GM12892 (cell line): ENCODE data around the gene ATP11A.

Experiments used
- DNase-seq: peaks from one replicate; pipeline ENCODE4 v3.0.0; 2011; ENCODE audit not compliant: insufficient read length
- FAIRE-seq: peaks from 2 replicates; lab custom pipeline; 2011; peaks lifted over from hg19 to GRCh38; lab: Jason Lieb, UNC
- POLR2A ChIP-seq: IDR thresholded peaks from 2 replicates; pipeline ENCODE4 v1.6.1; 2011; ENCODE audit warnings: low read depth, low read length, control low read depth
- POLR2AphosphoS5 ChIP-seq: IDR thresholded peaks from 2 replicates; pipeline ENCODE4 v1.6.1; 2011; ENCODE audit warnings: low read depth, low read length, control low read depth
- TAF1 ChIP-seq: IDR thresholded peaks from 2 replicates; pipeline ENCODE4 v1.6.1; 2011; ENCODE audit warnings: low read depth, mild to moderate bottlenecking, control low read depth, low read length, borderline replicate concordance

Gene ATP11A

GRCh38 chr13:112746044-112746443 lies 56.2 kb downstream of the ATP11A start:
- no peak for FAIRE-seq
- DNase-seq: no peak

GRCh38 chr13:112747256-112747655 lies 57.4 kb downstream of the ATP11A start:
- DNase-seq (no peak), FAIRE-seq (no peak)
- no peak for TF ChIP-seq POLR2AphosphoS5
- no peak for TF ChIP-seq TAF1
- TF ChIP-seq POLR2A: no peak

More at GRCh38 chr13:112746044-112746443, 56.2 kb downstream of the ATP11A start:
- TF ChIP-seq POLR2AphosphoS5 (no peak), POLR2A (no peak), TAF1 (no peak)

- FAIRE-seq: no peak
Measured at GRCh38 chr13:112748947-112749735, 59.3 kb downstream of the ATP11A start.

GRCh38 chr13:112750570-112750969 lies 60.7 kb downstream of the ATP11A start:
- DNase-seq (no peak), FAIRE-seq (no peak)
- TF ChIP-seq POLR2A: no peak
- no peak for TF ChIP-seq POLR2AphosphoS5
- TF ChIP-seq TAF1: no peak

More at GRCh38 chr13:112748947-112749735, 59.3 kb downstream of the ATP11A start:
- DNase-seq: no peak
- TF ChIP-seq TAF1: no peak

- no peak for FAIRE-seq
- TF ChIP-seq POLR2A: no peak
- no peak for TF ChIP-seq TAF1
- TF ChIP-seq POLR2AphosphoS5: no peak
- DNase-seq: no peak
Measured at GRCh38 chr13:112751617-112752016, 61.8 kb downstream of the ATP11A start.

GRCh38 chr13:112752211-112752610 lies 62.4 kb downstream of the ATP11A start:
- no peak for FAIRE-seq
- TF ChIP-seq TAF1 (no peak), POLR2AphosphoS5 (no peak)
- DNase-seq: no peak

GRCh38 chr13:112752711-112753541 lies 63.1 kb downstream of the ATP11A start:
- no peak for DNase-seq
- FAIRE-seq: no peak
- TF ChIP-seq TAF1 (no peak), POLR2A (no peak), POLR2AphosphoS5 (no peak)

GRCh38 chr13:112753833-112754232 lies 64.0 kb downstream of the ATP11A start:
- FAIRE-seq (no peak), DNase-seq (no peak)
- TF ChIP-seq POLR2AphosphoS5: no peak
- no peak for TF ChIP-seq TAF1
- TF ChIP-seq POLR2A: no peak

- DNase-seq (no peak), FAIRE-seq (no peak)
- TF ChIP-seq TAF1 (no peak), POLR2A (no peak), POLR2AphosphoS5 (no peak)
Measured at GRCh38 chr13:112754281-112755025, 64.6 kb downstream of the ATP11A start.

- no peak for FAIRE-seq
- DNase-seq: no peak
- TF ChIP-seq TAF1: no peak
- no peak for TF ChIP-seq POLR2AphosphoS5
- no peak for TF ChIP-seq POLR2A
Measured at GRCh38 chr13:112755331-112755730, 65.5 kb downstream of the ATP11A start.

GRCh38 chr13:112756081-112756480 lies 66.2 kb downstream of the ATP11A start:
- DNase-seq (no peak), FAIRE-seq (no peak)
- no peak for TF ChIP-seq TAF1
- TF ChIP-seq POLR2A: no peak
- no peak for TF ChIP-seq POLR2AphosphoS5

GRCh38 chr13:112756511-112756966 lies 66.7 kb downstream of the ATP11A start:
- TF ChIP-seq POLR2A: no peak
- TF ChIP-seq TAF1: no peak
- no peak for TF ChIP-seq POLR2AphosphoS5
- DNase-seq (no peak), FAIRE-seq (no peak)
